ENCODE measurements around the gene ACSS2.

DNA sequence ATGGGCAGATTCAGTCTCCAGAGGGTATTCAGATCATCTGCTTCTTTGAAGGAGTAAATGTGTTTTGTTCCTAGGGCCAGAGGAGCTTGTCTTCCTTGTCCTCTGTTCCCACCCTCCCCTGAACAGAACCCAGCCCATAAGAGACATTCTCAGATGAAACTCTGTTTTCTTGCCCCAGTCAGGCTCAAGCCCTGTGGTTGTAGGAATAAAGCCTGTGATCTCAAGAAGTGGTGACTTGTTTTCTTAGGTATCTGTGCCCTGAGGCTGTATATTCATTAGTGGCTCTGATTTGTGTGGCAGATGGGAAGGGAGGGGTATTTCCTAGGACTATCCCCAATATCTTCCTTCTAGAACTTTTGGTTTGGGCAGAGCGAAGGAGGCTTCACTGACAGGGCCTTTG lies 51.3 kb downstream of the ACSS2 start:
- TF ChIP-seq, protein P1, sequence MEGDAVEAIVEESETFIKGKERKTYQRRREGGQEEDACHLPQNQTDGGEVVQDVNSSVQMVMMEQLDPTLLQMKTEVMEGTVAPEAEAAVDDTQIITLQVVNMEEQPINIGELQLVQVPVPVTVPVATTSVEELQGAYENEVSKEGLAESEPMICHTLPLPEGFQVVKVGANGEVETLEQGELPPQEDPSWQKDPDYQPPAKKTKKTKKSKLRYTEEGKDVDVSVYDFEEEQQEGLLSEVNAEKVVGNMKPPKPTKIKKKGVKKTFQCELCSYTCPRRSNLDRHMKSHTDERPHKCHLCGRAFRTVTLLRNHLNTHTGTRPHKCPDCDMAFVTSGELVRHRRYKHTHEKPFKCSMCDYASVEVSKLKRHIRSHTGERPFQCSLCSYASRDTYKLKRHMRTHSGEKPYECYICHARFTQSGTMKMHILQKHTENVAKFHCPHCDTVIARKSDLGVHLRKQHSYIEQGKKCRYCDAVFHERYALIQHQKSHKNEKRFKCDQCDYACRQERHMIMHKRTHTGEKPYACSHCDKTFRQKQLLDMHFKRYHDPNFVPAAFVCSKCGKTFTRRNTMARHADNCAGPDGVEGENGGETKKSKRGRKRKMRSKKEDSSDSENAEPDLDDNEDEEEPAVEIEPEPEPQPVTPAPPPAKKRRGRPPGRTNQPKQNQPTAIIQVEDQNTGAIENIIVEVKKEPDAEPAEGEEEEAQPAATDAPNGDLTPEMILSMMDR (IDR thresholded peaks at IDR 0.05; ENCODE audit: low read length), result no peak
- TF ChIP-seq EZH2 (optimal IDR thresholded peaks at IDR 0.05; ENCODE audit: low read depth, low read length) (no peak), EZH2phosphoT487 (IDR thresholded peaks at IDR 0.05; ENCODE audit: low read length) (no peak)
